Measurements from ENCODE around the gene MRPL22. TPM values are rescaled to one million over a fixed set of nuclear protein-coding genes. Genes with fewer than 3 reads are reported as not detected.

Gene MRPL22
- total RNA-seq, 1 donor from 2014 or later, result 24.8 TPM

- Histone ChIP-seq H3K9me3 (no peaks in the 10 kb centered on the region), H3K4me1 (no peaks in the 10 kb centered on the region), H3K4me3 (no peak overlapping the region), H3K27ac (no peak overlapping the region), H3K36me3 (peaks cover 0 to 7% of the 10 kb centered on the region in 2 donors), H3K27me3 (no peaks in the 10 kb centered on the region)
- intact Hi-C loops (cut with DNase I), result no loop called here
- no peak for DNase-seq (ENCODE audit: extremely low spot score in 2 of 2)
- TF ChIP-seq POLR2A (IDR thresholded peaks at IDR 0.05) (no peak), POLR2AphosphoS5 (IDR thresholded peaks at IDR 0.05; ENCODE audit: insufficient read depth in 1 of 2, low read depth in 1 of 2) (no peak), CTCF (IDR thresholded peaks at IDR 0.05) (no peak)
Observed at GRCh38 chr5:154966874-154967273, 26.0 kb downstream of the MRPL22 start.

GRCh38 chr5:154967421-154968024 is 26.6 kb downstream of the MRPL22 start:
- no peaks in the 10 kb centered on the region for H3K27me3 ChIP-seq
- peaks cover 0 to 7% of the 10 kb centered on the region in 2 donors for H3K36me3 ChIP-seq
- H3K27ac ChIP-seq, result no peak overlapping the region
- H3K4me3 ChIP-seq, result no peak overlapping the region
- no peaks in the 10 kb centered on the region for H3K9me3 ChIP-seq
- H3K4me1 ChIP-seq, result no peaks in the 10 kb centered on the region
- no peak for DNase-seq (ENCODE audit: extremely low spot score in 2 of 2)
- intact Hi-C loops (cut with DNase I), result no loop called here
- TF ChIP-seq POLR2AphosphoS5 (IDR thresholded peaks at IDR 0.05; ENCODE audit: insufficient read depth in 1 of 2, low read depth in 1 of 2) (no peak), POLR2A (IDR thresholded peaks at IDR 0.05) (no peak), CTCF (IDR thresholded peaks at IDR 0.05) (no peak)

- no peak for TF ChIP-seq CTCF (IDR thresholded peaks at IDR 0.05)
- H3K9me3 ChIP-seq, result no peaks in the 10 kb centered on the region
- no peak overlapping the region for H3K4me3 ChIP-seq
- no peaks in the 10 kb centered on the region for H3K4me1 ChIP-seq
- H3K36me3 ChIP-seq, result peaks cover 0 to 7% of the 10 kb centered on the region in 2 donors
- DNase-seq (ENCODE audit: extremely low spot score in 2 of 2), result no peak
- no peak overlapping the region for H3K27ac ChIP-seq
- no peaks in the 10 kb centered on the region for H3K27me3 ChIP-seq
- intact Hi-C loops (cut with DNase I), result no loop called here
Observed at GRCh38 chr5:154968953-154969352, 28.1 kb downstream of the MRPL22 start.

GRCh38 chr5:154970759-154971158 is 29.9 kb downstream of the MRPL22 start:
- Histone ChIP-seq H3K4me1 (no peaks in the 10 kb centered on the region), H3K27ac (no peak overlapping the region), H3K36me3 (peaks cover 0 to 7% of the 10 kb centered on the region in 2 donors), H3K27me3 (no peaks in the 10 kb centered on the region), H3K4me3 (no peak overlapping the region), H3K9me3 (no peaks in the 10 kb centered on the region)
- intact Hi-C loops (cut with DNase I), result no loop called here
- TF ChIP-seq POLR2A (IDR thresholded peaks at IDR 0.05), result no peak
- TF ChIP-seq CTCF (IDR thresholded peaks at IDR 0.05), result no peak
- TF ChIP-seq POLR2AphosphoS5 (IDR thresholded peaks at IDR 0.05; ENCODE audit: insufficient read depth in 1 of 2, low read depth in 1 of 2), result no peak
- DNase-seq (ENCODE audit: extremely low spot score in 2 of 2), result no peak

GRCh38 chr5:154971501-154971900 is 30.6 kb downstream of the MRPL22 start:
- intact Hi-C loops (cut with DNase I), result no loop called here
- H3K9me3 ChIP-seq, result no peaks in the 10 kb centered on the region
- H3K36me3 ChIP-seq, result peaks cover 0 to 5% of the 10 kb centered on the region in 2 donors
- DNase-seq (ENCODE audit: extremely low spot score in 2 of 2), result no peak
- no peaks in the 10 kb centered on the region for H3K4me1 ChIP-seq
- H3K27ac ChIP-seq, result no peak overlapping the region
- no peaks in the 10 kb centered on the region for H3K27me3 ChIP-seq
- no peak for TF ChIP-seq CTCF (IDR thresholded peaks at IDR 0.05)
- TF ChIP-seq POLR2A (IDR thresholded peaks at IDR 0.05), result no peak
- no peak for TF ChIP-seq POLR2AphosphoS5 (IDR thresholded peaks at IDR 0.05; ENCODE audit: insufficient read depth in 1 of 2, low read depth in 1 of 2)
- H3K4me3 ChIP-seq, result no peak overlapping the region
